GM06990 (cell line): ENCODE results near the gene ENOX1.

ENCODE experiments used
- DNase-seq: peaks from one replicate; pipeline ENCODE4 v3.0.0-alpha.2; 2011; ENCODE audit not compliant: insufficient read length; ENCODE audit errors: extremely low read depth
- H3K27me3 ChIP-seq: replicated peaks from 2 replicates; pipeline ENCODE4 v1.6.0; 2011; ENCODE audit warnings: low read length; ENCODE audit not compliant: control insufficient read depth, insufficient read depth
- H3K36me3 ChIP-seq: 2 replicates; pipeline ENCODE4 v1.5.1; 2011; ENCODE audit warnings: low read length; ENCODE audit not compliant: control insufficient read depth, insufficient read depth
- H3K4me3 ChIP-seq: replicated peaks from 2 replicates; pipeline ENCODE4 v1.5.1; 2011; ENCODE audit warnings: low read depth, mild to moderate bottlenecking, control low read depth, low read length
- CTCF ChIP-seq: IDR thresholded peaks from 2 replicates; pipeline ENCODE4 v1.5.1; 2011; ENCODE audit warnings: low read length, control low read depth, mild to moderate bottlenecking, inconsistent platforms; ENCODE audit not compliant: insufficient read depth, poor library complexity, severe bottlenecking

Gene ENOX1

GRCh38 chr13:43326100-43326499 is 460.7 kb downstream of the ENOX1 start:
- H3K36me3 ChIP-seq = no peaks in the 10 kb centered on the region
- no peak overlapping the region for H3K4me3 ChIP-seq
- no peak for TF ChIP-seq CTCF
- H3K27me3 ChIP-seq = no peaks in the 10 kb centered on the region
- no peak for DNase-seq

DNA sequence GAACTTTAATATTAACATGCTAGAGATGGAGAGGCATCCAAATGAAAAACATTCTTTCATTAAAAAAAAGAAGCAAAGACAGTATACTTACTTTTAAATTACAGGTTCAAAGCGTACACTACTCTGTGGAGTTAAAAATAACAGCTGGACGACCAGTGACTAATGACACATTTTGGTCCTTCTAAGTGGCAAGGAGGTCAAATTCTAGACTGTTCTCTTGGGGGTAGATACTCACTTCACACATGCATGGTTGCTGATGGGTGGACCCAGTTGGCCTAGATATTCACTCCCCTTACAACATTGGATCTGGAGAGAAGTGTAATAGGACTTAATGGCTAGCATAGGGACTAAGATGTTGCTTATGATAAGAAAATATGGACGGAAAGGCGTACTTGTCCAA is 461.1 kb downstream of the ENOX1 start:
- Histone ChIP-seq H3K4me3 (no peak overlapping the region), H3K27me3 (no peaks in the 10 kb centered on the region), H3K36me3 (no peaks in the 10 kb centered on the region)
- no peak for TF ChIP-seq CTCF
- no peak for DNase-seq

DNA sequence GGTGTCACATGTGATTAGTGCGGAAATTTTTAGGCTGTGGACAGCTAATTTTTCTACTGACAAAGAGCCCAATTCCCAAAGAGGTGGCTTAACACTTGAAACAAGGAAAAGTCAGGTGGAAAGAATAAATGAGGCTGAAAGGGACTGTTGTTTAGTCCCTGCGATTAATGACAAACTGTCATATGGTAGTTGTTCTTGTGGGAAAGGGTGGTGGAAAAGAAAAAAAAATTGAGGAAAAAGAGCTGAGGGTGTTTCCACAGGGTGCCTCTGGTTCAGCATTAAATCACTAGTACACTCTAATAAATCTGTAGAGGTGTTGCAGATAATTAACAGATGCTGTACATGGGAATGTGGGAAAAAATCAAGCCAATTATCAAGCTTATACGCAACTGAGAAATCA is 462.6 kb downstream of the ENOX1 start:
- no peak for TF ChIP-seq CTCF
- no peaks in the 10 kb centered on the region for H3K36me3 ChIP-seq
- H3K27me3 ChIP-seq = no peaks in the 10 kb centered on the region
- DNase-seq = no peak
- no peak overlapping the region for H3K4me3 ChIP-seq

GRCh38 chr13:43319617-43320444 is 466.9 kb downstream of the ENOX1 start:
- TF ChIP-seq CTCF = no peak

DNA sequence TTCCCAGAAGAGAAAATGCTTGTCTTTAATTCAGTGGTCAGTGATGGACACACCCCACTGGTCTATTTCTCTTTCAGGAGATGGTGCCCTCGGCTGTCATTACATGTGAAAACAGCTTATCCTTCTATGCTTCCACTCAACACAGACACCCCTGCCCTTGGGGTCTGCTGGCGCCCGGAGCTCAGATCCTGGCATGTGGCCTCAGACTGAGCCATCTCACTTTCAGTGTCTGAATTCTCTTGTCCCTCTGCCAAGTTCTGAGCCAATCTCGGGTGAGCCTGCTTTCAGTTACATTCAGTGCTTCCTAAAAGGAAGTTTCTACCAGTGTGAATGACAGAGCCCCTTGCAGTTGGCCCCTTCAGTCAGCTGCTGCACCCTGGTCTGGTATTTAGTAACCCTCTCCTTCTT is 469.8 kb downstream of the ENOX1 start:
- TF ChIP-seq CTCF = no peak
- H3K36me3 ChIP-seq = no peaks in the 10 kb centered on the region
- DNase-seq = no peak
- no peaks in the 10 kb centered on the region for H3K27me3 ChIP-seq
- no peak overlapping the region for H3K4me3 ChIP-seq

More at GRCh38 chr13:43319617-43320444, 466.9 kb downstream of the ENOX1 start:
- Histone ChIP-seq H3K4me3 (no peak overlapping the region), H3K27me3 (no peaks in the 10 kb centered on the region), H3K36me3 (no peaks in the 10 kb centered on the region)
- no peak for DNase-seq
